Activated naive CD4-positive, alpha-beta T cell treated with anti-CD3 and anti-CD28 coated beads, Interleukin-2, amount 50 U/mL, for 24 hours (primary cell): ENCODE results near the gene CTAG1B.
"Not testable (repeated sequence)": the region's sequence is repeated elsewhere in the genome, so short reads cannot be mapped to it uniquely, and the experiment has no call there.

ENCODE experiments used
- H3K27ac Mint-ChIP-seq: one replicate; pipeline ENCODE4 v1.8.0; 2021; ENCODE audit warnings: mild to moderate bottlenecking, mixed read lengths
- H3K27me3 Mint-ChIP-seq: one replicate; pipeline ENCODE4 v1.8.0; 2021; ENCODE audit warnings: mixed read lengths
- H3K36me3 Mint-ChIP-seq: one replicate; pipeline ENCODE4 v1.8.0; 2021; ENCODE audit warnings: mixed read lengths
- H3K4me1 Mint-ChIP-seq: one replicate; pipeline ENCODE4 v1.8.0; 2021; ENCODE audit warnings: mixed read lengths
- H3K4me3 Mint-ChIP-seq: one replicate; pipeline ENCODE4 v1.8.0; 2021; ENCODE audit warnings: mild to moderate bottlenecking, mixed read lengths
- H3K9me3 Mint-ChIP-seq: one replicate; pipeline ENCODE4 v1.8.0; 2021; ENCODE audit warnings: mixed read lengths

CTAG1B gene

GRCh38 chrX:154619182-154619581 lies at the start of gene CTAG1B:
Gene CTAG1B, minus strand, starts transcription at chrX:154619282. Its CDS starts 64 bp downstream, at chrX:154619218.
- H3K27me3 Mint-ChIP-seq, H3K27ac Mint-ChIP-seq, H3K4me1 Mint-ChIP-seq, H3K4me3 Mint-ChIP-seq, H3K9me3 Mint-ChIP-seq, H3K36me3 Mint-ChIP-seq: not testable (repeated sequence)

- no peaks in the 10 kb centered on the region for H3K9me3 Mint-ChIP-seq
- H3K27ac Mint-ChIP-seq, result no peak overlapping the region
- H3K27me3 Mint-ChIP-seq, result no peaks in the 10 kb centered on the region
- H3K4me3 Mint-ChIP-seq, result peak overlapping the region; percentile 11
- H3K36me3 Mint-ChIP-seq, result no peaks in the 10 kb centered on the region
- no peaks in the 10 kb centered on the region for H3K4me1 Mint-ChIP-seq
Measured at GRCh38 chrX:154661899-154662298, 42.8 kb upstream of the CTAG1B start.

- Mint-ChIP-seq H3K4me3 (no peak overlapping the region), H3K27me3 (no peaks in the 10 kb centered on the region), H3K4me1 (no peaks in the 10 kb centered on the region), H3K9me3 (no peaks in the 10 kb centered on the region), H3K36me3 (no peaks in the 10 kb centered on the region), H3K27ac (no peak overlapping the region)
Measured at GRCh38 chrX:154661170-154661569, 42.1 kb upstream of the CTAG1B start.

GRCh38 chrX:154660541-154660940 lies 41.5 kb upstream of the CTAG1B start:
- no peaks in the 10 kb centered on the region for H3K4me1 Mint-ChIP-seq
- H3K9me3 Mint-ChIP-seq, result no peaks in the 10 kb centered on the region
- H3K36me3 Mint-ChIP-seq, result no peaks in the 10 kb centered on the region
- no peak overlapping the region for H3K4me3 Mint-ChIP-seq
- no peak overlapping the region for H3K27ac Mint-ChIP-seq
- no peaks in the 10 kb centered on the region for H3K27me3 Mint-ChIP-seq

GRCh38 chrX:154658957-154659356 lies 39.9 kb upstream of the CTAG1B start:
- no peak overlapping the region for H3K4me3 Mint-ChIP-seq
- no peaks in the 10 kb centered on the region for H3K27me3 Mint-ChIP-seq
- no peaks in the 10 kb centered on the region for H3K36me3 Mint-ChIP-seq
- H3K9me3 Mint-ChIP-seq, result no peaks in the 10 kb centered on the region
- H3K27ac Mint-ChIP-seq, result no peak overlapping the region
- H3K4me1 Mint-ChIP-seq, result no peaks in the 10 kb centered on the region

GRCh38 chrX:154658187-154658586 lies 39.1 kb upstream of the CTAG1B start:
- Mint-ChIP-seq H3K36me3 (no peaks in the 10 kb centered on the region), H3K9me3 (no peaks in the 10 kb centered on the region), H3K27me3 (no peaks in the 10 kb centered on the region), H3K4me3 (no peak overlapping the region), H3K4me1 (no peaks in the 10 kb centered on the region), H3K27ac (no peak overlapping the region)

- no peaks in the 10 kb centered on the region for H3K36me3 Mint-ChIP-seq
- no peaks in the 10 kb centered on the region for H3K4me1 Mint-ChIP-seq
- no peak overlapping the region for H3K4me3 Mint-ChIP-seq
- H3K9me3 Mint-ChIP-seq, result no peaks in the 10 kb centered on the region
- H3K27ac Mint-ChIP-seq, result no peak overlapping the region
- no peaks in the 10 kb centered on the region for H3K27me3 Mint-ChIP-seq
Measured at GRCh38 chrX:154657226-154657805, 38.2 kb upstream of the CTAG1B start.

- no peaks in the 10 kb centered on the region for H3K9me3 Mint-ChIP-seq
- no peak overlapping the region for H3K4me3 Mint-ChIP-seq
- H3K27me3 Mint-ChIP-seq, result no peaks in the 10 kb centered on the region
- H3K4me1 Mint-ChIP-seq, result no peaks in the 10 kb centered on the region
- no peak overlapping the region for H3K27ac Mint-ChIP-seq
- no peaks in the 10 kb centered on the region for H3K36me3 Mint-ChIP-seq
Measured at GRCh38 chrX:154655786-154656185, 36.7 kb upstream of the CTAG1B start.

- Mint-ChIP-seq H3K4me3 (no peak overlapping the region), H3K27me3 (no peaks in the 10 kb centered on the region), H3K27ac (no peak overlapping the region), H3K9me3 (no peaks in the 10 kb centered on the region), H3K36me3 (no peaks in the 10 kb centered on the region), H3K4me1 (no peaks in the 10 kb centered on the region)
Measured at GRCh38 chrX:154655346-154655745, 36.3 kb upstream of the CTAG1B start.

- H3K27ac Mint-ChIP-seq, result no peak overlapping the region
Measured at GRCh38 chrX:154654925-154655324, 35.8 kb upstream of the CTAG1B start.

GRCh38 chrX:154654372-154654771 lies 35.3 kb upstream of the CTAG1B start:
- no peak overlapping the region for H3K27ac Mint-ChIP-seq
- no peaks in the 10 kb centered on the region for H3K9me3 Mint-ChIP-seq
- H3K4me1 Mint-ChIP-seq, result no peaks in the 10 kb centered on the region
- H3K4me3 Mint-ChIP-seq, result no peak overlapping the region
- H3K27me3 Mint-ChIP-seq, result no peaks in the 10 kb centered on the region
- H3K36me3 Mint-ChIP-seq, result no peaks in the 10 kb centered on the region

More at GRCh38 chrX:154654925-154655324, 35.8 kb upstream of the CTAG1B start:
- H3K36me3 Mint-ChIP-seq, result no peaks in the 10 kb centered on the region
- H3K27me3 Mint-ChIP-seq, result no peaks in the 10 kb centered on the region
- no peaks in the 10 kb centered on the region for H3K4me1 Mint-ChIP-seq
- no peak overlapping the region for H3K4me3 Mint-ChIP-seq
- no peaks in the 10 kb centered on the region for H3K9me3 Mint-ChIP-seq

GRCh38 chrX:154653413-154653812 lies 34.3 kb upstream of the CTAG1B start, which contains the start of gene CTAG2:
Gene CTAG2, minus strand, starts transcription at chrX:154653579. Its CDS starts 64 bp downstream, at chrX:154653515.
- not testable (repeated sequence) for H3K36me3 Mint-ChIP-seq, H3K27ac Mint-ChIP-seq, H3K4me3 Mint-ChIP-seq, H3K27me3 Mint-ChIP-seq, H3K4me1 Mint-ChIP-seq, H3K9me3 Mint-ChIP-seq

- H3K36me3 Mint-ChIP-seq, result no peaks in the 10 kb centered on the region
- H3K27ac Mint-ChIP-seq, result no peak overlapping the region
Measured at GRCh38 chrX:154653048-154653401, 33.9 kb upstream of the CTAG1B start.

GRCh38 chrX:154652311-154653047 lies 33.4 kb upstream of the CTAG1B start:
- Mint-ChIP-seq H3K4me3 (no peak overlapping the region), H3K36me3 (no peaks in the 10 kb centered on the region), H3K4me1 (no peaks in the 10 kb centered on the region), H3K27ac (no peak overlapping the region), H3K27me3 (no peaks in the 10 kb centered on the region), H3K9me3 (no peaks in the 10 kb centered on the region)

More at GRCh38 chrX:154653048-154653401, 33.9 kb upstream of the CTAG1B start:
- Mint-ChIP-seq H3K4me1 (no peaks in the 10 kb centered on the region), H3K27me3 (no peaks in the 10 kb centered on the region), H3K4me3 (no peak overlapping the region), H3K9me3 (no peaks in the 10 kb centered on the region)

GRCh38 chrX:154650221-154650510 lies 31.1 kb upstream of the CTAG1B start:
- H3K27ac Mint-ChIP-seq, result no peak overlapping the region
- H3K36me3 Mint-ChIP-seq, result no peaks in the 10 kb centered on the region
- H3K4me3 Mint-ChIP-seq, result no peak overlapping the region
- H3K9me3 Mint-ChIP-seq, result no peaks in the 10 kb centered on the region
- no peaks in the 10 kb centered on the region for H3K4me1 Mint-ChIP-seq
- no peaks in the 10 kb centered on the region for H3K27me3 Mint-ChIP-seq

GRCh38 chrX:154649503-154650220 lies 30.6 kb upstream of the CTAG1B start:
- Mint-ChIP-seq H3K36me3 (no peaks in the 10 kb centered on the region), H3K9me3 (no peaks in the 10 kb centered on the region), H3K27ac (no peak overlapping the region), H3K4me1 (no peaks in the 10 kb centered on the region), H3K27me3 (no peaks in the 10 kb centered on the region), H3K4me3 (no peak overlapping the region)
